Breast epithelium (tissue), 3 donors: Measurements from ENCODE around the gene AMN1.

Experiments used
- CTCF ChIP-seq, 3 donors: fragments of 450-650 bp; IDR thresholded peaks; one replicate each; pipeline ENCODE4 v1.5.1; 2016 to 2017; ENCODE audit warnings: antibody characterized with exemption in 3 of 3, mild to moderate bottlenecking in 3 of 3, moderate library complexity in 3 of 3
- POLR2A ChIP-seq: fragments of 450-650 bp; IDR thresholded peaks from one replicate; pipeline ENCODE4 v1.6.1; 2016; ENCODE audit warnings: antibody characterized with exemption, mild to moderate bottlenecking, moderate library complexity
- POLR2AphosphoS5 ChIP-seq, 3 donors: sonication (generic); formaldehyde crosslinking; IDR thresholded peaks; one replicate each; pipeline ENCODE4 v1.6.1; 2017; ENCODE audit warnings: antibody characterized with exemption in 3 of 3

GRCh38 chr12:31631809-31632208, 97.0 kb downstream of the AMN1 start:
- TF ChIP-seq POLR2AphosphoS5 (IDR thresholded peaks at IDR 0.05) (no peak), CTCF (IDR thresholded peaks at IDR 0.05) (no peak), POLR2A (no peak)
